GM21515 (cell line): ENCODE measurements around the gene CD8A.
"Not testable (repeated sequence)": the region's sequence is repeated elsewhere in the genome, so short reads cannot be mapped to it uniquely, and the experiment has no call there.

Experiments
- ATAC-seq: cut with Tn5 transposase; IDR thresholded peaks from one replicate; pipeline ENCODE4 v1.9.1; 2021; ENCODE audit not compliant: unreplicated experiment

CD8A gene

DNA sequence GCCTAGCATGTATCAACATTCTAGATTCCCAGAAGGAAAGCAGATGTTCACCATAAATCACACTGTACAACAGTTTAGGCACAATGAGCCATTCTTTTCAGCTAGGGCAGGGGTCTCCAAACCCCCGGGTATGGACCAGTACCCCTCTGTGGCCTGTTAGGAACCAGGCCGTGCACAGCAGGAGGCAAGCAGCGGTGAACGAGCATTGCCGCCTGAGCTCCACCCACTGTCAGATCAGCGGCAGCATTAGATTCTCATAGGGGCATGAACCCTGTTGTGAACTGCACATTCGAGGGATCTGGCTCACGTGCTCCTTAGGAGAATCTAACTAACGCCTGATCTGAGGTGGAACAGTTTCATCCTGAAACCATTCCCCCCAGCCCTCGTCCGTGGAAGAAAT is 50.8 kb downstream of the CD8A start:
- not testable (repeated sequence) for ATAC-seq

GRCh38 chr2:86739485-86739884 is 51.2 kb downstream of the CD8A start:
- not testable (repeated sequence) for ATAC-seq

DNA sequence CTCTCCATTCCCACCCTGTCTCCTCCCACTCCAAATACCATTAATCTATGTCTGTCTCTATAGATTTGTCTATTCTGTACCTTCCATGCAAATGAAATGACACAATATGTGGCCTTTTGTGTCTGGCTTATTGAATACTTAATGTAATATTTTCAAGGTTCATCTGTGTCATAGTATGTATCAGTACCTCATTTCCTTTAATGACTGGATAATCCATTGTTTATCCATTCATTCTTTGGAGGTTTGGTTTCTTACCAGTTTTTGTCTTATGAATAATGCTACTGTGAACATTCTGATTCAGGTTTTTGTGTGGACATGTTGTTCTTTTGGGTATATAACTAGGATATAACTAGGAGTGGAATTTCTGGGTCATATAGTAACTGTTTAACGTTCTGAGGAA is 55.8 kb downstream of the CD8A start:
- not testable (repeated sequence) for ATAC-seq
